ENCODE data around the gene HIF1A. TPM values are rescaled to one million over a fixed set of nuclear protein-coding genes. Genes with fewer than 3 reads are reported as not detected.
A peak's percentile ranks its signal among the peaks of the same experiment; 100 is the strongest.

The HIF1A gene
- total RNA-seq, 1 donor from 2014 or later, result 137 TPM

DNA sequence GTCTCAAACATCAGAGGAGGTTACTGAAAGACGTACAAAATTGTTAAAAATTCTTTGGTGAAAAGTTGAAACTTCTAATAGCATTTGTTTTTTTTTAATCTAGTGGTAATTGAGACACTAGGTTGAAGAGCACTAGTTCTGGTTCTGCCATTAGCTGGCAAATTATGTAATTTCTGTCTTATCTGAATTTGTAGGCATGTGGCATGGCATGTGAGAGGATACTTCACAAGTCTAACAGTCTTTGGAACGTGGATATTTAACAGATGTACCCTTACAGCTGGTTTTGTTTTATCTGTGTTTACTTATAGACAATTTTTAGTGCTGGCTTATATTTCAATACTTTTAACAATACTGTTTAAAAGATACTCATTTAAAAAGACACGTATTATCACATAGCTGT lies 72.9 kb downstream of the HIF1A start:
- Mint-ChIP-seq H3K27ac (no peak overlapping the region), H3K9me3 (ENCODE audit: low read depth) (no peaks in the 10 kb centered on the region), H3K27me3 (no peaks in the 10 kb centered on the region), H3K4me1 (ENCODE audit: low read depth) (peaks cover 24% of the 10 kb centered on the region), H3K36me3 (ENCODE audit: insufficient read depth) (peaks cover 12% of the 10 kb centered on the region), H3K4me3 (ENCODE audit: low read depth) (no peak overlapping the region)
- DNase-seq (ENCODE audit: low spot score, unreplicated experiment), result no peak
- TF ChIP-seq, protein P1, sequence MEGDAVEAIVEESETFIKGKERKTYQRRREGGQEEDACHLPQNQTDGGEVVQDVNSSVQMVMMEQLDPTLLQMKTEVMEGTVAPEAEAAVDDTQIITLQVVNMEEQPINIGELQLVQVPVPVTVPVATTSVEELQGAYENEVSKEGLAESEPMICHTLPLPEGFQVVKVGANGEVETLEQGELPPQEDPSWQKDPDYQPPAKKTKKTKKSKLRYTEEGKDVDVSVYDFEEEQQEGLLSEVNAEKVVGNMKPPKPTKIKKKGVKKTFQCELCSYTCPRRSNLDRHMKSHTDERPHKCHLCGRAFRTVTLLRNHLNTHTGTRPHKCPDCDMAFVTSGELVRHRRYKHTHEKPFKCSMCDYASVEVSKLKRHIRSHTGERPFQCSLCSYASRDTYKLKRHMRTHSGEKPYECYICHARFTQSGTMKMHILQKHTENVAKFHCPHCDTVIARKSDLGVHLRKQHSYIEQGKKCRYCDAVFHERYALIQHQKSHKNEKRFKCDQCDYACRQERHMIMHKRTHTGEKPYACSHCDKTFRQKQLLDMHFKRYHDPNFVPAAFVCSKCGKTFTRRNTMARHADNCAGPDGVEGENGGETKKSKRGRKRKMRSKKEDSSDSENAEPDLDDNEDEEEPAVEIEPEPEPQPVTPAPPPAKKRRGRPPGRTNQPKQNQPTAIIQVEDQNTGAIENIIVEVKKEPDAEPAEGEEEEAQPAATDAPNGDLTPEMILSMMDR (IDR thresholded peaks at IDR 0.05; ENCODE audit: unreplicated experiment), result no peak

DNA sequence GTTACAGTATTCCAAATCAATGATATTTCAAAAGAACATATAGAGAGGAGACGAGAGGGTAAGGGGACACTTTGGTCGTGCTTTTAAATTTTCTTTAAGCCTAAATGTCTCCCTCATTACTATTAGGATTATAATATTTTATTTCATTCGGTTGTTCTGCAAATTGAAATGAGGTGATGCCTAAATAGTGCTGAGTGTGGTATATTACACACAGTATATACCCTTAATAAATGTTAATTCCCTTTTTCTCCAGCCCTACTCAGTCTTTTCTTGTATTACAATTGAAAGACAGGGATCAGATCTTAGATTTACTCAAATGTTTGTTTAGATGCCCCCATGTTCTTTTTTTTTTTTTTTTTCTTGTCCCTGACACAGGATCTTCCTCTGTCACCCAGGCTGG lies 74.6 kb downstream of the HIF1A start:
- Mint-ChIP-seq H3K36me3 (ENCODE audit: insufficient read depth) (peaks cover 16% of the 10 kb centered on the region), H3K9me3 (ENCODE audit: low read depth) (no peaks in the 10 kb centered on the region), H3K27me3 (no peaks in the 10 kb centered on the region), H3K4me1 (ENCODE audit: low read depth) (peaks cover 17% of the 10 kb centered on the region), H3K4me3 (ENCODE audit: low read depth) (no peak overlapping the region), H3K27ac (peak overlapping the region; percentile 78)
- DNase-seq (ENCODE audit: low spot score, unreplicated experiment), result no peak
- TF ChIP-seq, protein P1 (IDR thresholded peaks at IDR 0.05; ENCODE audit: unreplicated experiment), result no peak

DNA sequence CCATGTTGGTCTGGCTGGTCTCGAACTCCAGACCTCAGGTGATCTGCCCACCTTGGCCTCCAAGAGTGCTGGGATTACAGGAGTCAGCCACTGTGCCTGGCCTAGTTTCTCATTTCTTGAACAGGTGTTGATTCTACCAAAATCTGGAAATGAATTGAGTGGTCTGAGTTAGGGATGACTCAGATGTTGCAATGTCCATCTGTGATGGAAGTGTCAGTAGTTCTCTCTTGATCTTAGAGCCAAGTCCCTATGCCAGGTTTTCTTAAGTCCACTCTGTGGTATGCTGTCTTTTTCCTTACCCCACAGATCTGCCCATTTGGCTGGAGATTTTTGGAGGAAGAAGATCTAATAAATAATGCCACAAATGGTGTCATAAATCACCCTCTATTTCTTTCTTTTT lies 79.5 kb downstream of the HIF1A start:
- Mint-ChIP-seq H3K27ac (no peak overlapping the region), H3K4me1 (ENCODE audit: low read depth) (peaks cover 1% of the 10 kb centered on the region), H3K36me3 (ENCODE audit: insufficient read depth) (peaks cover 23% of the 10 kb centered on the region), H3K4me3 (ENCODE audit: low read depth) (no peak overlapping the region), H3K9me3 (ENCODE audit: low read depth) (no peaks in the 10 kb centered on the region), H3K27me3 (no peaks in the 10 kb centered on the region)
- TF ChIP-seq, protein P1 (IDR thresholded peaks at IDR 0.05; ENCODE audit: unreplicated experiment), result no peak
- DNase-seq (ENCODE audit: low spot score, unreplicated experiment), result no peak

DNA sequence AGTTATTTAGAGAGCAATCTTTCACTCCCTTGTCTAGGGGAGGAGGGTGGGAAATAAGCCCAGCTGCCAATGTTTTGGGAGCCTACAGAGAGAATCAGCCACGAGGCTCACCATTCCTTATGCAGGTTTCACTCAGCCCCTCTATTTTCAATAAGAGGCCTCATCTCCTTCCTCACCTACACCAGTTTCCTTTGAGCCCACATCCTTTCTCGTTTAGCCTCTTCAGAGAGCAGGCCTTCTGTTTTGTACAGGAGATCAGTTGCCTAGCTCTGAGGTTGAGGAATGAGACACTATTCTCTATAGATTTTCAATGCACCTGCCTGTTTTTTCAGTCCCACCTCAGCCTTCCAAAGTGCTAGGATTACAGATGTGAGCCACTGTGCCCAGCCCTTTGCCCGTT lies 84.8 kb downstream of the HIF1A start:
- Mint-ChIP-seq H3K27ac (peak overlapping the region; percentile 67), H3K36me3 (ENCODE audit: insufficient read depth) (peaks cover 19% of the 10 kb centered on the region)

DNA sequence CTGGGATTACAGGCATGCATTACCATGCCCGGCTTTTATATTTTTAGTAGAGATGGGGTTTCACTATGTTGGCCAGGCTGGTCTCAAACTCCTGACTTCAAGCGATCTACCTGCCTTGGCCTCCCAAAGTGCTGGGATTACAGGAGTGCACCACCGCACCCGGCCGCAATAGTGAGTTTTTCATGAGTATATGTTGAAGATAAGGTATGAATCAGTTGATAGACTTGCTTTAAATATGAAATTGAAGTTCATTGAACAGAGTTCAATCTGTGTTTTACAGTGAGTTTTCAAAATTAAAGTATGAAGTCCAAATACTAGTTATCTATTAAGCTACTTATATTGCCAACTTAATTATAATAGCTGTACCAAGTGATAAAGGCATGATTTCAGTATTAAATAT lies 102.0 kb downstream of the HIF1A start:
- Mint-ChIP-seq H3K4me3 (ENCODE audit: low read depth) (no peak overlapping the region), H3K27me3 (no peaks in the 10 kb centered on the region), H3K9me3 (ENCODE audit: low read depth) (no peaks in the 10 kb centered on the region), H3K27ac (no peak overlapping the region), H3K4me1 (ENCODE audit: low read depth) (no peaks in the 10 kb centered on the region), H3K36me3 (ENCODE audit: insufficient read depth) (peaks cover 6% of the 10 kb centered on the region)
- TF ChIP-seq, protein P1 (IDR thresholded peaks at IDR 0.05; ENCODE audit: unreplicated experiment), result no peak
- DNase-seq (ENCODE audit: low spot score, unreplicated experiment), result no peak

More for the DNA sequence above, 84.8 kb downstream of the HIF1A start:
- no peaks in the 10 kb centered on the region for H3K27me3 Mint-ChIP-seq
- DNase-seq (ENCODE audit: low spot score, unreplicated experiment), result no peak
- H3K9me3 Mint-ChIP-seq (ENCODE audit: low read depth), result no peaks in the 10 kb centered on the region
- TF ChIP-seq, protein P1 (IDR thresholded peaks at IDR 0.05; ENCODE audit: unreplicated experiment), result no peak
- peaks cover 1% of the 10 kb centered on the region for H3K4me1 Mint-ChIP-seq (ENCODE audit: low read depth)
- H3K4me3 Mint-ChIP-seq (ENCODE audit: low read depth), result no peak overlapping the region

Other genes with a start within 250 kb of the HIF1A start
- gene SNAPC1, start 66.9 kb downstream of the HIF1A start, total RNA-seq, result 4.9 and 5.2 TPM in 2 replicates
- 1.1 and 1.5 TPM in 2 replicates for gene SYT16, start 117.2 kb downstream of the HIF1A start, total RNA-seq